Measurements from ENCODE around the gene NMNAT3. TPM values are rescaled to one million over a fixed set of nuclear protein-coding genes. Genes with fewer than 3 reads are reported as not detected.

Gene NMNAT3
- total RNA-seq, 1 experiment from 2014 or later, result not detected

DNA sequence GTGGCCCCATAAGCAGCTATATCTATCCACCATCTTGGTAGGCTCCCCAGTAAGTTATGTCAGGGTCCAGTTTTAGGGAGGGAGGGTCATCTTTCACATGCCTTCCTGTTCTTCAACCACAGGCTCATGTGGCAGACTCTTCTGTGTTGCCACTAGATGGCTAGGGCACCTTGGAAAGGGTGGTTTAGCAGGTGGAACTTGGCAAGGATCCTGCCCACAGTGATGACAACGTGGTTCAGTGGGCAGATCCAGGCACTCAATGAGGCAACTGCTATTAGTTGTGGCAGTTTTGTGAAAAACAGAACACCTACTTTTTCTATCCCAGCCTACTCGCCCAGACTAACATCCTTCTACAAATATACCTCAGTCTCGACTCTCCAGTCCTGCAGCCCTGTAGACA, 131.0 kb downstream of the NMNAT3 start:
- DNase-seq (ENCODE audit: low read depth), result no peak

DNA sequence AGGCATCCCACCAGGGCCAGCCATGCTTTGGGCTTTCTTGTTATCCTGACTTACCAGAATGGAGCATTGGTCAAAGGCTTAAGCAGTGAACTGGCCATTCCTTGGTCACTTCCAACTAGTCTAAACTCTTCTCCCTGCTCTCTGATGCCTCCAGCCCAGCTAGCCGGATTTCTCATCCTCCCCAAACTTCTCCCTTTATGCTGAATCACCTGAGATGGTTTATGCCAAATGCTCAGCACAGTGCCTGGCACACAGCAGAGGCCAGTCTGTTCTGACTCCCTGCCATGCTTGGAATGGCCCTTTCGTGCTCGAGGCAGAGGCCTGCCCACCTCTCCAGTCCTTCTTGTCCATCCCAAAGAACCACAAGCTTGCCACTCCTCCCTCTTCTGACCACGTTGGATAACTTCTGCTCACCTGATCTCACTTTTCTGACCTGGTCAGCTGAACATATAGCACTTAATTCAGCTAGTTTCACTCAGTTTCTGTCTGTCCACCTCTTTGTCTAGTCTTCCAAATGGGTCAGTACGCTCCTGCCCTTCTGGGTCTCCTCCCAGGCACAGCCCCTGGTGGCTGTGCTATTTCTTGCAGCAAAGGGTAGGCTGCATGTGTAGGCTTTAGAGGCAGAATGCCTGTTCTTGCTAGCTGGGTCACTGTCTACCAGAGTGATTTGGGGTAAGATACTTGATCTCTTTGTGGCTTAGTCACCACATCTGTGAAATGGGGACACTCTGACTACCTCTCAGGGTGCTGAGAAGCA, 136.1 kb downstream of the NMNAT3 start:
- no peak for DNase-seq (ENCODE audit: low read depth)

DNA sequence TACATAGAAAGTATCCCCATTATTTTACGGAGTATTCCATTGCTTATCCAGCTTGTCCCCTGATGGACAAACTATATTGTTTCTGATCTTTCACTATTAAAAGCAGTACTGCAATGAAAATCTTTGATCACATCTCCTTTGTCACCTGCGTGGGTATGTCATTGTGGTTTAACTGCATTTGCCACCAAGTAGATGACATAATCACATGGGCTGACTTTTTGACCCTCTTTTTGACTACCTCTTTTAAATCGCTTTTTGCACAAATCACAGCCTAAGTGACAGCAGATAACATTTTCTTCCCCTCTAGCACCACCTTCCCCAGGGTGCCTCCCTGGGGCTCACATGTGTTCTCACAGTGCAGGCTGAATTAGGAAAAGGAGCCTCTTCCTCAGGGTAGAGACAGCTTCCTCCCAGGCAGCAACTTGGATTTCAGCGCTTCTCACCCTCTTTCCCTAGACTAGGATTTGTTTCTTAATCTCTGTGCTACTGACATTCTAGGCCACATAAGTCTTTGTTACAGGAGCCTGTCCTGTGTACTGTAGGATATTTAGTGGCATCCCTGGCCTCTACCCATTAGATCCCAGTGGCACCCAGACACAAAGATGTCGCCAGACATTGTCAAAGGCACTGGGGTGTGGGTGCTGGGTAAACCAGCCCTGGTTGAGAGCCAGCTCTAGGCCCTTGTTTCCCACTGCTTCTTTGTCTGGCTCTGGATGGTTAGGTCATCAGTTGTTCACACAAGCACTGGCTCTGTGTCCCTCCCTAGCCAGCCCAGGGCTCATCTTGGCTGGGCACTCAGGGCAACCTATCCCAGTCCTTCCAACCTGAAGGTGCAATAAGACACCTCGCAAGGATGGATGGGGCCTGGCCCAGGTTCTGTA, 136.9 kb downstream of the NMNAT3 start:
- no peak for DNase-seq (ENCODE audit: low read depth)

DNA sequence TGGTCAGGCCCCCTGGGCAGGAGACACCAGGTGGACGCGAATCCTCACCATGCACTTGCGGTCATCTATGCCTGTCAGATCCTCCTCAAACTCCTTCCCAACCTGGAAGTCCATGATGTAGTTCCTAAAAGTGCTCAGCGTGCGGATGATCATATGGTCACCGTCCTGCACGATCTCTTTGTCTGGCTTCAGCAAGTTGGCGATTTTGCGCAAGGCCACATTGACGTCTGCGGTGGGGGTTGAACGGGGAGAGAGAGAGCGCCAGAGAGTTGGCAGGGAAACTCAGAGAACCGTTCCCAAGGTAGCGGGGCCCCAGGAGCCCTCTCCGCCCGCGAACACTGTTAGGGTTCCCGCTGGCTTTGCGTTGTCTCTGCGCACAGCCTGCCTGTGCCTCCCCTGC, 139.0 kb downstream of the NMNAT3 start:
- no peak for DNase-seq (ENCODE audit: low read depth)

DNA sequence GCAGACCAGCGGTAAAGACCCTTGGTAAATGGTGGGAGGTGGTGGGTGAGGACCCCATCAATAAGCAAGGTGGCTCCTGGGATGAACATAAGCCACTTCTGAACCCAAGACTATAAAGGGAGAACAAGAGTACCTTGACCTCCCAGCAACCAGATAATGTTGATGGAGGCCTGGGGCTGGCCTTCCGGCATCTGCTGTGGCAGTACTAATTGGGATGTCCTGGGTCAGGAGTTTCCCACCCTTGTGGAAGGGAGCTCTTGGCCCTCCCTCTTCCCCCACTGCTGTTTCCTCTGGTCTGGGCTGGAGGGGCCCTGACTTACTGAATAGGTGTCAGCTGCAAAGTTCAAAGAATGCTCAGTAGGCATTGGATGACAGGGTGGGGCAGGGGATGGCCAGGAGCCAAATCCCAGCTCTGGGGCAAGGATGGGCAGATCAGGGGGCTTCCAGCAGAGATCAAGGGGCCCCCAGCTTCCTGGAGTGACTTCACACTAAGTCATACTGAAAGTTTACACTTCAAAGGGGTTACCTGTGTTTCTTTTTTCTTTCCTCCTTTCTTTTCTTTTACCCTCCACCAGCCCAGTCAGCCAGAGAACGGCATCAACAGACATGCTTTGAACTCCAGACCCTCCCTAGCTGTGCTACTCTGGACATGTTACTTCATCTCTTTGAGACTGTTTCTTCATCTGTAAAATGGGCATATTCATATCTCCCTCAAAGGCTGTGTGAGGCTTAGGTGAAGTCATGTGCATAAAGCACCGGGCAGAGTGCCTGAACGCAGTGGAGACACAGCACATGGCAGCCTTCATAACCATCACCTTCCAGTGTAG, 139.8 kb downstream of the NMNAT3 start:
- DNase-seq (ENCODE audit: low read depth), result no peak

DNA sequence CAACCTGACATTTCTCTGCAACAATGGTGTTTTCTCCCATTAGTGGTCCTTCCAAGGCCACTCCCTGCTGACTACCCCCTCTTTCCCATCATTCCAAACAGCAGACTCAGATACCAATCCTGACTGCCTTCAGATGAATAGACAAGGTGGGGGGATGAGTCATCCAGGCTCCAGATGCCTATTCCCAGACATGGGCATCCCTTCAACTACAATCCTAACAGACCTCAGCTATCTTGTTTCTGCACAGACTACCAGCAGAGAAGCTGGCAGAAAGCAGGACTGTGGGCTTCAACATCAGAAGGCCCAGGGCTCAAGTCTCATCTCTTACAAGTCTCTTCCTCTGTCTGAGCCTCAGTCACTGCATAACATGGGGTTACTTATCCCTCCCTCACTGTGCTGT, 140.4 kb downstream of the NMNAT3 start:
- DNase-seq (ENCODE audit: low read depth), result no peak

DNA sequence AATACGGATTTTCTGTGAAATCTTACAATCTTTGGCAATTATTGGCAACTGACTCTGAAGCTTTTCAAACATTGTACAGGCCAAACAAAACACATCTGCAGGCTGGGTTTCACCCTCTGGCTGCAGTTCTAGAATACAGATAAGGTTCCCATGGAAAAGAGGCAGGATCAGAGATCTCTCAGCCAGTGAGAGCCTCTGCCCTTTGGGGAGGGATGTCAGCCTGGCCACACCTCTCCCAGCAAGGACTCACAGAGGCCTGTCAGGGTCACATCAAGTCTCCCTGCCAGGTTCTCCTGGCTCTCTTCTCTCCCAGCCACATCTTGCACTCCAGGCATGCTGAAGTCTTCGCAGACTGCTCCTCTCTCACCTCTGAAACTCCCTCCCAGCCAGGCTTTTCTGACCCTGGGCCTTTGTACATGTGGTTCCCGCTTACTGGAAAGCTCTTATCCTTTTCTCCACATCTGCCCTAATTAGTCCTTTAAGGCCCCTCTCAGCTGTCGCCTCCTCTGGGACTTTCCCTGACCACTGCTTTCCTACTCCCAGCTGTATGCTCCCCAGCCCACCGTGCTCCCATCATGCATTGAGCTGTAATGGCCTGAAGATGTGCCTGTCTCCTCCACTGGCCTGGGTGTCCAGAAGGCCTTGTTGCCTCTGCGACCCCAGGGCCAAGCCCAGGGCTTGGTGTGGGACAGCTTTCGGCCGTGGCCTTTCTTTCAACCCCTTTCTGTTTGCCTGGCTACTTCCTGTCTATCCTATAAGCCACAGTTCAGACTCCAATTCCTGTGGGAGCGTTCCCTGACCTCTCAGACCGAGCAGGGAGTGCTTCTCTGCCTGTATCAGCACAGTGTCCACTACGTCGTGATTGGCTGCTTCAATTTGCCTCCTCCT, 142.5 kb downstream of the NMNAT3 start:
- no peak for DNase-seq (ENCODE audit: low read depth)

DNA sequence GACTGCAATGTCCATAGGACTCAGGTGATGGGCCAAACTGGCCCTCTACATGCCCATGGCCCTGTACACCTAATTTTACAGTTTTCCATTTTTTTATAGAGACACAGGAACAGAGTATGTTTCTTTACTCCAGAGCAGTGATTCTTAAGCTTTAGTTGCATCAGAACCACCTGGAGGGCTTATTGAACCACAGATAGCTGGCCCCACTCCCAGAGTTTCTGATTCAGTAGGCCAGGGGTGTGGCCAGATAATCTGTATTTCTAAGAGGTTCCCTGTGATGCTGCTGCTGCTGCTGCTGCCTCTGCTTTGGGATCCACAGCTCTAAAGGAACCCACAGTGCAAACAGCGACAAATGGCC, 143.3 kb downstream of the NMNAT3 start:
- DNase-seq (ENCODE audit: low read depth), result peak; percentile 43

DNA sequence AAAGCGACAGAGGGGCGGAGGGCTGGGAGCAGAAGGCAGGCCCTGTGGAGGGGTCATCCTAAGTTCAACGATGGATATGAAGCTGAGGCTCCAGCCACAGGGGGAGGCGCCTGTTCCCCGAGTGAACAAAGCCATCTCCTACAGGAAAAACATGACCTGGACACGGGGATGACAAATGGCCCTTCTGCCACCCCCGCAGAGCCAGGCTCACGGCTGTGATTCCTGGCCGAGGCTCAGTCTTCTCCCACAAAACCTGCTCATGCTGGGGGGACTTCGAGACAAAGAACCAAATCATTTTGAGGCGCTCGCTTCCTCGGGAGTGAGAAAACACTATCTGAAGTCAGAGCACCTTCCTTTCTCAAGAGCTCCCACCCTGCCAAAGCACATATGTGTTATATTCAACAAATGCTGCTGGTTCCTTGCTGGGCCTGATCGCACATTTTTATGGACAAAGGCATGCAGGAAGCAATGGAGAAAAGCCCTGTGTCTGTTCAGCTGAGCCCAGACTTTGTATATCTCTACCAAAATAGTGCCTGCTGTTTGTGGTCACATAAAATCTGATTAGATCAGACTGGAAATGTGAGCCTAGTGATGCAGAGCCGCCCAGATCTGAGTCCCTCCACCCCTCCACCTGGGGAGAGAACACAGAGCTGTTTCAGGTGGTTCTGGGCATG, 143.9 kb downstream of the NMNAT3 start:
- no peak for DNase-seq (ENCODE audit: low read depth)

DNA sequence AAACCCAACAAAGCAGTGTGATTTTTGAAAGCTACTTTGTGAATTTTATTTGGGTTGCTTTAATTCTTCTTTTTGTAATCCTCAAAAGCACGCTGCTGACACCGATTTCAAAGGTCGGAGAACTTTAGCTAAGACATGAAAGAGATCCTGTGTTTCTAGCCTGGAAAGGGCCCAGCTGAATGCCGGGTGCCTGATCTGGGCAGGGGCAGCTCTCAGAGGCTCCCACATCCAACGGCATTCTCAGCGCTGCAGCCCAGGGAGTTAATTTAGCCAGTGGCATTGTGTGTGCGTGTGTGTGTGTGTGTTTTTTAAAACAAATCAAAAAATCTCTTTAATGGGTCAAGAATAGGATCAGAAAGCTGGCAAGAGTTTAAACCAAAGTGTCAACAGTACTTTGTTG, 144.8 kb downstream of the NMNAT3 start:
- DNase-seq (ENCODE audit: low read depth), result no peak

DNA sequence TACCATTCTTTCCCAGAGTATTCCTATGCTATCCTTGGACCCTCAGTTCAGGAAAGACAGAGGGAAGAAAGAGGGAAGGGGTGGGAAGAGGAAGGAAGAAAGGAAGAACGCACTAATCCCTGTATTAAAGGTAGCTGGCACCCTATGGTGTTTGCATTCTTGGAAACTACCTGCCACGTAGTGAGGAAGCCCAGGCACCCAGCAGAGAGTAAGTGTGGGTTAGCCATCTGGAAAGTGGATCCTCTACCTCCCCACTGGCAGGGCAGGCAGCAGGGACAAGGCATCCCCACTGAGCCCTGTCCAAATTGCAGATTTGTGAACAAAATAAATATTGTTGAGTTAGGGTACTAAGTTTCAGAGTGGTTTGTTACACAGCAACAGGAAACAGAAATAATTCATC, 147.1 kb downstream of the NMNAT3 start:
- no peak for DNase-seq (ENCODE audit: low read depth)

DNA sequence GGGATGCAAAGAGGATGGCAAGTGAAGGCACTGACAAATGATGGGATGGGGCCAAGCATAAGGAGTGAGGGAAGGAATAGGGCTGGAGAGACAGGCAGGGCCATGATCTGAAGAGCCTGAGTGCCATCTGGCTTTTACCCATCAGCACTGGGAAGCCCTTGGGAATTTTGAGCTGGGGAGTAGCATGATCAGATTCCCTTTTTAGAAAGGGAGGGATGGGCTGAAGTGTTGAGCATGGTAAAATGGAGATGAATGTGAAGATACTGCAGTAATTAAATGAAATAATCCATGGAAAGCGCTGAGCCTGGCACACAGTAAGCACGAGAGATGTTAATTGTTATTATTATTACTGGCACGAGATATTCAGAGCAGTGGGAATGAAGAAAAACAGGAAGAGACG, 148.1 kb downstream of the NMNAT3 start:
- DNase-seq (ENCODE audit: low read depth), result no peak

DNA sequence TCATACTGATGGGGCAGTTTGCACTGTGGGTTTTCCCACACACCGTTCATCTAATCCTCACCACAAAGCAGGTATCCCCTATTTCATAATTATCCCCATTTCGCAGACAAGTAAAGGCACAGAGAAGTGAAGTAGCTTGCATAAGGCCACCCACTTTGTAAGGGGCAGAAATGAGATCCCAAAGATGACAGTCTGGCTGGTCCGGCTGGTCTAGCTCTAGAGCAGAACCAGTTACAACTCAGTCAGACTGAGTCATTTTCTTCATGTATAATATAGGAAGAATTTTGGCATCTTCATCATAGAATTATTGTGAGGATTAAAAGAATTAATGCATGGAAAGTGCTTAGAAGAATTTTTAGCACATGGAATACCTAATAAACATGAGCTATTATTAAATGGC, 148.8 kb downstream of the NMNAT3 start:
- no peak for DNase-seq (ENCODE audit: low read depth)

DNA sequence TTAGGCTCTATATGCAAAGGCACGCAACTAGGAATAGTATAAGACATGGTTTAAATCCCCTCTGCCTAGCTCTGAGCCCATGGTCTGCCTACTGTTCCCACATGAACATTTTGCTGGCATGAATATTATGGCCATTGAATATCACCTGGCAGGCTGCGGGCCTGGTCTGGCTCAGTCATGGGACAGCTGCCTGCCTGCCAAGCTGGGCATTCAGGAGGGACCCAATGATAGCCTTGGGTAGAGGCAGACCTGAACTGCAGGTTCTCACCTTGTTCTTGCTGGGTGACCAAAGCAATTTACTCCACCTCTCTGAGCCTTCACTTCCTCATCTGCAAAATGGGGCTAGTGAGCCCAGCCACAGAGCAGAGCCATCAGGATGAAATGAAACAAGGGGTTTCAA, 149.5 kb downstream of the NMNAT3 start:
- no peak for DNase-seq (ENCODE audit: low read depth)

DNA sequence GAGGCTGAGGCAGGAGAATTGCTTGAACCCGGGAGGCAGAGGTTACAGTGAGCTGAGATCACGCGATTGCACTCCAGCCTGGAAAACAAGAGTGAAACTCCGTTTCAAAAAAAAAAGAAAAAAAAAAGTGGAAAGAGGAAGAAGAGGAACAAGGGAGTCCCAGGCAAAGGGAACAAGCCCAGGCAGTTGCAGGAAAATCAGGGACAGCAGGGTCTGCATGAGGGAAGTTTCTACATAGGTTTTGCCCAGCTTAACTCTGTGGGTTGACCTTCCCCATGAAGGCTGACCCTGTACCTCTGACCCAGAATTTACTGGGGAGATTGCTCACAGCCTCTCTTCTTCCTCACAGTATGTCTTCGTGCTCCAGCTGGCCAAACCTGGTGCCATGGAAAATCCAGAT, 150.5 kb downstream of the NMNAT3 start:
- no peak for DNase-seq (ENCODE audit: low read depth)

DNA sequence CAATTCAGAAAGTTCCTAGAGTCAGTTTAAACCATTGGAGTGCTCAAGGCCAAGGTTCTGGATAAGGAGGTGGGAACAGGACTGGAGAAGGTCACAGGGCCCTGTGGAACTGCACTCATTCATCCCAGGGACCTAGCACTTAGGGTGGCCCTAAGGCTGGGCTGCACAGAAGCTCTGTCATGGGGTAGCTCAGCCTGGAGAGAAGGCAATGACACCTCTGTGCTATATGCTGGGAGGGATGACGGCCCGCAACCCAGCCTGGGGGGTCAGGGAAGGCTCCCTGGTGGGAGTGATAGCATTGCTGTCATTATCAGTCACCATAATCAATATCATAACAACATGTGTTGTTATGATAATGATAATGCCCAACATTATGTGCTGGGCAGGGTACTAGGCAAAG, 151.6 kb downstream of the NMNAT3 start:
- no peak for DNase-seq (ENCODE audit: low read depth)

DNA sequence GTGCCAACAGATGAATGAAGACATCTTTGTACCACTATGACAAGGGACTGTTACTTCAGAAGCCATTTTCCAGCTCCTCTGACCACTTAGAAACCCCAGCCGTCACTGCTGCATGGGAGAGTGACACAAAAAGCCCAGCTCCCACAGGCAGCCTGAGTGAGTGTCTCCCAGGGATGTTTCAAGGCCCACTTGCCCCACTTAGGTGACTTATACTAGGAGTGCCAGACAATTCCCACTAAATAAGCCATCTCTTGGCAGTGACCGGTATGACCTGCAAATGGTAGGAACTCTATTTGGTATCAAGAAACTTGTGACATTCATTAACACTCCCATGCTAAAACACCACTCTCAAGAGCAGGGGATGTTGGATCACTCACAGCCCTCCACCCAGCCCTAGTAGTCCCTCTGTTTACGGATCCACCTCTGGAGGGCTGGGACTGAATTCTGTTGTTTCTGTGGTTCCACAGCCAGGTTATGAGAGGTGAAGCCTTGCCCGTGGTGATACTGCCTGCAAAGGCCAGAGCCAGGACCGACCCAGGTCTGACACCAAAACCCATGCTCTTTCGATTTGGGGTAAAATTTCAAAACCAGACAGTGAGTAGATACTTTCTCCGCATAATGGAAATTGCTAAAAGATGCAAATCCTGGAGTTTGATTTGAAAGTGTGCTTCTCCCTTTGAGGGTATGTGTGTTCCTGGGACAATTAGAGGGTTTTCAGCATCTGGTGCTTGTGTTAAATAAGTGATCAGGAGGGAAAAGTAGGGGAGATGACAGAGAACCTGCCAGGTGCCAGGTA, 152.7 kb downstream of the NMNAT3 start:
- DNase-seq (ENCODE audit: low read depth), result no peak

DNA sequence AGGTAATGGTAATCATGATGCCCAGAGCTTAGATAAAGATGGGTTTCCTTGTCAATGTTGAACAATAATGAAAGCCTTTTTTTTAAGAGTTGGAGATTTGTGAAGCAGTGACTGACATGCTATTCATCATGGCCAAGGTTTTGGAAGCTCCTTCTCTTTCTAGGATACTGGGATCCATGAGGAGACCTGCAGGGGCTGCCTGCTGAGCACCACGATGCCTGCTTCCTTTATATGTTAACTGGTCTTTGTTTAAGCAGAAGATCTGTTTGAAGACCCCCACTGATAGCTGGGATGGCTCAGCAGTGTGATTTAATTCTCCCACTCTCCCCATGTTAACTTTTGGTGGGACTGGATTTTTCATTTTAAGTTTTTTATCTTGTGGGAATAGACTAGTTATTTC, 154.1 kb downstream of the NMNAT3 start:
- DNase-seq (ENCODE audit: low read depth), result no peak

DNA sequence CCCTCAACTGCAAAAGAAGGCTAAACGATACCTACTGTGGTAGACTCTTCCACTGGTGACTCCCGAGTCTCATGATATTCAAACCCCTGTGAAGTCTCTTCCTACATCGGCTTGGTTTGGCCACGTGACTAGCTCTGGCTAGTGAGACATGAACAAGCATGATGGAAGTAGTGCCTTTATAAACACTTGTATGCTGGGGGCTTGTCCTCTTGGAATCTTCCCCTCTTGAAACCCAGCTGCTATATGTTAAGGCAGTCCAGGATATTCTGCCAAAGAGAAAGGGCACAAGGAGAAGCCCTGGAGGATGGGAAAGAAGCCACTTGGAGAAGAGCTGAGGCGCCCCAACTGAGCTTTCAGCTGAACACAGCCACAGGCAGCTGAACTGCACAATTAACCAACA, 154.6 kb downstream of the NMNAT3 start:
- no peak for DNase-seq (ENCODE audit: low read depth)

DNA sequence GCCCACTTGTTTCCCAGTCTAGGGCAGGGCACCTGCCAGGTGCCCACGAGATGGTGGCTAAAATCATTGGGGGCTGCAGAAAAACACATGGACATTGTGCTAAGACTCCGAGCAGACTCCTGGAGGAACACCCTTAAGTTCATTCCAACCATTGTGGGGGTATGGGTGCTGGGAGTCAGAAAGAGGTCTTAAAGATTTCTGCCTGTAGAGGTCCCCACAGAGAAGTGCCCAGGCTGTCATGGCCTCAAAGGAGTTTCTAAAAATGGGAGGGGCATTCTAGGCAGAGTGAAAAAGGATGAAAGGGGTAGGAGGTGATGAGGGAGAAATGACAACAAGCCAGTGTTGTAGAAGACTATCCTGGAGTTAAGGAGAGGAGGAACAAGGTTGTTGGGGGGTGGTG, 155.4 kb downstream of the NMNAT3 start:
- no peak for DNase-seq (ENCODE audit: low read depth)

Measured in LHCN-M2 (cell line).